GM15510 (cell line): ENCODE measurements around the gene MYCT1.

Source experiments
- POLR2A ChIP-seq: IDR thresholded peaks from 3 replicates; pipeline ENCODE4 v1.6.1; 2011; ENCODE audit warnings: borderline replicate concordance; ENCODE audit not compliant: insufficient read length; ENCODE audit errors: extremely low read depth

Gene MYCT1

GRCh38 chr6:152697634-152698033 lies at the start of gene MYCT1:
Gene MYCT1, plus strand, starts transcription at chr6:152697897. Its CDS starts 6 bp downstream, at chr6:152697903.
- TF ChIP-seq POLR2A, result no peak

GRCh38 chr6:152648105-152648504 lies 49.6 kb upstream of the MYCT1 start:
- no peak for TF ChIP-seq POLR2A

GRCh38 chr6:152651986-152652385 lies 45.7 kb upstream of the MYCT1 start:
- TF ChIP-seq POLR2A, result no peak

- no peak for TF ChIP-seq POLR2A
These were observed 35.9 kb upstream of the MYCT1 start for GRCh38 chr6:152661776-152662175.

GRCh38 chr6:152669895-152670294 lies 27.8 kb upstream of the MYCT1 start:
- no peak for TF ChIP-seq POLR2A

- no peak for TF ChIP-seq POLR2A
These were observed 26.5 kb upstream of the MYCT1 start for GRCh38 chr6:152671171-152671570.

GRCh38 chr6:152673236-152673635 lies 24.5 kb upstream of the MYCT1 start:
- TF ChIP-seq POLR2A, result no peak

- no peak for TF ChIP-seq POLR2A
These were observed 17.5 kb upstream of the MYCT1 start for GRCh38 chr6:152680151-152680550.

- TF ChIP-seq POLR2A, result no peak
These were observed 16.7 kb upstream of the MYCT1 start for GRCh38 chr6:152680879-152681517.

- no peak for TF ChIP-seq POLR2A
These were observed 15.6 kb upstream of the MYCT1 start for GRCh38 chr6:152682141-152682540.

GRCh38 chr6:152685819-152686218 lies 11.9 kb upstream of the MYCT1 start:
- no peak for TF ChIP-seq POLR2A

GRCh38 chr6:152695372-152696045 lies 2.2 kb upstream of the MYCT1 start:
- no peak for TF ChIP-seq POLR2A

GRCh38 chr6:152696522-152696921 lies 1.2 kb upstream of the MYCT1 start:
- TF ChIP-seq POLR2A, result no peak

- no peak for TF ChIP-seq POLR2A
These were observed 995 bp downstream of the MYCT1 start for GRCh38 chr6:152698692-152699091.

- no peak for TF ChIP-seq POLR2A
These were observed 2.7 kb downstream of the MYCT1 start for GRCh38 chr6:152700427-152700826.
